MCF 10A (cell line): ENCODE measurements around the gene FOXK1. TPM values are rescaled to one million over a fixed set of nuclear protein-coding genes. Genes with fewer than 3 reads are reported as not detected.
"Not testable (repeated sequence)": the region's sequence is repeated elsewhere in the genome, so short reads cannot be mapped to it uniquely, and the experiment has no call there.

Source experiments
- BruUV-seq: library from RNA; stranded (reverse); fragments of 400-500 nt; replicated peaks from 2 replicates; lab custom pipeline; 2021; lab: Mats Ljungman, UMichigan
- CTCF ChIA-PET: fragments of 300-600 bp; sonication (Branson Sonifier 250); formaldehyde crosslinking; extraction: SDS; loops from one replicate; lab custom pipeline; 2021; ENCODE audit warnings: antibody characterized with exemption, inconsistent platforms; lab: Yijun Ruan, JAX
- POLR2A ChIA-PET: fragments of 300-600, 350-650 bp; sonication (Branson Sonifier 250); formaldehyde crosslinking; extraction: SDS; loops from one replicate; lab custom pipeline; 2020; ENCODE audit warnings: antibody characterized with exemption, inconsistent platforms; lab: Yijun Ruan, JAX
- DNase-seq: peaks from one replicate; pipeline ENCODE4 v3.0.0-alpha.2; 2018; ENCODE audit not compliant: unreplicated experiment
- H3K27ac Mint-ChIP-seq: one replicate; pipeline ENCODE4 v1.8.0; 2022; ENCODE audit warnings: mild to moderate bottlenecking, low read depth, mixed read lengths; ENCODE audit not compliant: unreplicated experiment
- H3K27me3 Mint-ChIP-seq: one replicate; pipeline ENCODE4 v1.8.0; 2022; ENCODE audit warnings: mixed read lengths; ENCODE audit not compliant: insufficient read depth, unreplicated experiment
- H3K36me3 Mint-ChIP-seq: one replicate; pipeline ENCODE4 v1.8.0; 2022; ENCODE audit warnings: mild to moderate bottlenecking, moderate library complexity, mixed read lengths; ENCODE audit not compliant: insufficient read depth, unreplicated experiment
- H3K4me1 Mint-ChIP-seq: one replicate; pipeline ENCODE4 v1.8.0; 2022; ENCODE audit warnings: mixed read lengths; ENCODE audit not compliant: insufficient read depth, unreplicated experiment
- H3K4me3 Mint-ChIP-seq: one replicate; pipeline ENCODE4 v1.8.0; 2022; ENCODE audit warnings: mild to moderate bottlenecking, moderate library complexity, mixed read lengths; ENCODE audit not compliant: unreplicated experiment
- H3K9me3 Mint-ChIP-seq: one replicate; pipeline ENCODE4 v1.8.0; 2022; ENCODE audit warnings: mixed read lengths; ENCODE audit not compliant: unreplicated experiment
- intact Hi-C: fragments of 100-400 bp; cut with micrococcal nuclease; formaldehyde crosslinking; loops from 2 replicates; pipeline ENCODE4 v1.14.1; 2022
- total RNA-seq: library from RNA; stranded (reverse); gene quantifications from 2 replicates; pipeline ENCODE4 v1.2.3, GENCODE V29; 2022
- TF ChIP-seq, protein P1 (sequence below): fragments of 200-600 bp; IDR thresholded peaks from one replicate; pipeline ENCODE4 v1.8.0; 2022; ENCODE audit warnings: antibody characterized with exemption, mild to moderate bottlenecking; ENCODE audit not compliant: unreplicated experiment

The FOXK1 gene
- total RNA-seq, 1 experiment from 2014 or later, result 37.7 TPM

DNA sequence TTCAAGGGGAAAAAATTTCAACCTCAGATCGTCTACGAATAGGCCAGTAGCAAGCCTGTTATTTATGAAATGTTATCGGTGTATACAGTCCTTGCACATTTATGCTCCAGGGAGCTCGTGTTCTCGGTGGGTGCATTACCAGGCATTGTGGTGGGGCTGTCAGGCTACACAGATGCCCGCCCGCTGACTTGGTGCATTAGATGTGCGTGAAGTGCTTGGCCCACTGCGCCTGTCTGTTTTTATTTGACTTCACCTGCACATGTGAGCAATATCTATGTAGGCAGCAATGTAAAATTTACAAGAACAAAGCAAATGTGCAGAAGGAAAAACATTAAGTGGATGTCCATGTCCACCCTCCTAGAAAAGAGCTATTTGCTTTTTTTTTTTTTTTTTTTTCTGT lies 2.8 kb downstream of the FOXK1 start:
- no TSS peak for BruUV-seq
- TF ChIP-seq, protein P1, sequence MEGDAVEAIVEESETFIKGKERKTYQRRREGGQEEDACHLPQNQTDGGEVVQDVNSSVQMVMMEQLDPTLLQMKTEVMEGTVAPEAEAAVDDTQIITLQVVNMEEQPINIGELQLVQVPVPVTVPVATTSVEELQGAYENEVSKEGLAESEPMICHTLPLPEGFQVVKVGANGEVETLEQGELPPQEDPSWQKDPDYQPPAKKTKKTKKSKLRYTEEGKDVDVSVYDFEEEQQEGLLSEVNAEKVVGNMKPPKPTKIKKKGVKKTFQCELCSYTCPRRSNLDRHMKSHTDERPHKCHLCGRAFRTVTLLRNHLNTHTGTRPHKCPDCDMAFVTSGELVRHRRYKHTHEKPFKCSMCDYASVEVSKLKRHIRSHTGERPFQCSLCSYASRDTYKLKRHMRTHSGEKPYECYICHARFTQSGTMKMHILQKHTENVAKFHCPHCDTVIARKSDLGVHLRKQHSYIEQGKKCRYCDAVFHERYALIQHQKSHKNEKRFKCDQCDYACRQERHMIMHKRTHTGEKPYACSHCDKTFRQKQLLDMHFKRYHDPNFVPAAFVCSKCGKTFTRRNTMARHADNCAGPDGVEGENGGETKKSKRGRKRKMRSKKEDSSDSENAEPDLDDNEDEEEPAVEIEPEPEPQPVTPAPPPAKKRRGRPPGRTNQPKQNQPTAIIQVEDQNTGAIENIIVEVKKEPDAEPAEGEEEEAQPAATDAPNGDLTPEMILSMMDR, result no peak
- intact Hi-C loops, result loop anchor here (1.0 to 2.0 kb wide), 3 partner anchors 44 to 69 kb away; no protein-coding TSS in a partner anchor
- Mint-ChIP-seq H3K4me1 (peaks cover 22% of the 10 kb centered on the region), H3K4me3 (peak overlapping the region; percentile 83), H3K9me3 (no peaks in the 10 kb centered on the region), H3K27ac (peak overlapping the region; percentile 96), H3K36me3 (peaks cover 32% of the 10 kb centered on the region), H3K27me3 (no peaks in the 10 kb centered on the region)
- CTCF ChIA-PET, result interaction anchor here (0.5 to 1.1 kb wide), 2 partner anchors 44 to 405 kb away, joined by 3 to 4 read pairs; no protein-coding TSS in a partner anchor
- DNase-seq, result no peak
- POLR2A ChIA-PET, result interaction anchor here (0.6 to 6.9 kb wide), 4 partner anchors 31 to 90 kb away, joined by 4 to 100 read pairs (median 53); partner anchors contain the start of gene AP5Z1

DNA sequence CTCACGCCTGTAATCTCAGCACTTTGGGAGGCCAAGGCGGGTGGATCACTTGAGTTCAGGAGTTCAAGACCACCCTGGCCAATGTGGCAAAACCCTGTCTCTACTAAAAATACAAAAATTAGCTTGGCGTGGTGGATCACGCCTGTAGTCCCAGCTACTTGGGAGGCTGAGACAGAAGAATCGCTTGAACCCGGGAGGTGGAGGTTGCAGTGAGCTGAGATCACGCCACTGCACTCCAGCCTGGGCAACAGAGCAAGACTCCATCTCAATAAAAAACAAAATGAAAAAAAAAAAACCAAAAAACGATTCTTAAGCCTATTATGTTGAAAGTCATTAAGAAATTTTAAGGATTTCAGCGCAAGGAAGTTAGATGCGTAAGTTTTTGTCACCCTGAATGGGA lies 3.6 kb downstream of the FOXK1 start:
- H3K27me3 Mint-ChIP-seq, H3K9me3 Mint-ChIP-seq, H3K4me3 Mint-ChIP-seq, H3K27ac Mint-ChIP-seq, DNase-seq, BruUV-seq: not testable (repeated sequence)
- ChIA-PET POLR2A (interaction anchor here (2.0 to 6.9 kb wide), 4 partner anchors 30 to 90 kb away, joined by 5 to 100 read pairs (median 53); partner anchors contain the start of gene AP5Z1), CTCF (interaction anchor here (0.6 kb wide), 1 partner anchor 10 kb away, joined by 3 read pairs; no protein-coding TSS in a partner anchor)
- Mint-ChIP-seq H3K36me3 (peaks cover 38% of the 10 kb centered on the region), H3K4me1 (peaks cover 26% of the 10 kb centered on the region)
- intact Hi-C loops, result loop anchor here (2.0 kb wide), 1 partner anchor 59 kb away; no protein-coding TSS in a partner anchor

DNA sequence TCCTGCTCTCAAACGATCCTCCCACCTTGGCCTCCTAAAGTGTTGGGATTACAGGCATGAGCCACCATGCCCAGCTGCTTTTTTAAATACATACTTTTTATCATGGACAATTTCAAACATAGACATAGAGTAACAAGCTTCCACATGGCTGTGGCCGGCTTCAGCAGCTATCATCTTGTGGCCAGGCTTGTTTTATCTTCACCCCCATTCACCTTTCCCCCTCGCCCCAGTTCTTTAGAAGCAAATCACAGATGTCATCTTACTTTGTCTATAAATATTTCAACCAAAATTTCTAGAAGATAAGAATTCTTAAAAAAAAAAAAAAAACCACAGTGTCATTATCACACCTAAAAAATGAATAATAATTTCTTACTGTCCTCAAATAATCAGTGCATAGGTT lies 5.9 kb downstream of the FOXK1 start:
- Mint-ChIP-seq H3K4me1 (peaks cover 30% of the 10 kb centered on the region), H3K36me3 (peaks cover 46% of the 10 kb centered on the region), H3K27ac (no peak overlapping the region), H3K27me3 (no peaks in the 10 kb centered on the region), H3K9me3 (no peaks in the 10 kb centered on the region), H3K4me3 (no peak overlapping the region)
- intact Hi-C loops, result no loop called here
- no TSS peak for BruUV-seq
- TF ChIP-seq, protein P1, result no peak
- ChIA-PET CTCF (interaction anchor here (1.0 kb wide), 1 partner anchor 56 kb away, joined by 4 read pairs; no protein-coding TSS in a partner anchor), POLR2A (interaction anchor here (6.9 kb wide), 1 partner anchor 87 kb away, joined by 60 read pairs; the partner anchor contains the start of gene AP5Z1)
- no peak for DNase-seq

DNA sequence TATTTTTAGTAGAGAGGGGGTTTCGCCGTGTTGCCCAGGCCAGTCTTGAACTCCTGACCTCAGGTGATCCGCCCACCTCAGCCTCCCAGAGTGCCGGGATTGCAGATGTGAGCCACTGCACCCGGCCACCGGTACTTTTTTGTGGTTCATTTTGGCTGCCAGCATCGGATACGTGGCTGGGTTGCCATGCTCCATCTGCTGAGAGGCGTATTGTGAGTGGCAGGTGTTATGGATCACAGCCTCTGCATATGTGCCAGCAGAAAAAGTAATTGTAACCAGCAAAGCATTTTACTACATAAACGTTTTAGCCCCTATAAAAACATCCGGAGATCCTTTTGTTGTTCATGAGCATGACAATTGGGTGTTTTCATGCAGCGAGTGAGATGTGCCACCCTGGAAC lies 7.1 kb downstream of the FOXK1 start:
- DNase-seq, result no peak
- ChIA-PET CTCF (interaction anchor here (0.7 kb wide), 1 partner anchor 1262 kb away, joined by 3 read pairs; no protein-coding TSS in a partner anchor), POLR2A (no interaction called here)
- Mint-ChIP-seq H3K27ac (no peak overlapping the region), H3K4me3 (no peak overlapping the region), H3K9me3 (no peaks in the 10 kb centered on the region), H3K4me1 (peaks cover 25% of the 10 kb centered on the region), H3K36me3 (peaks cover 46% of the 10 kb centered on the region), H3K27me3 (no peaks in the 10 kb centered on the region)
- BruUV-seq, result no TSS peak
- TF ChIP-seq, protein P1, result no peak
- intact Hi-C loops, result no loop called here
